Activated CD4-positive, alpha-beta T cell treated with anti-CD3 and anti-CD28 coated beads for 36 hours (primary cell): ENCODE data around the gene PRKCE. TPM values are rescaled to one million over a fixed set of nuclear protein-coding genes. Genes with fewer than 3 reads are reported as not detected.

Experiments used
- ATAC-seq: fragments of 200-7000 bp; cut with Tn5 transposase; one replicate; pipeline ENCODE4 v1.10.0; 2021; ENCODE audit warnings: mild to moderate bottlenecking, moderate library complexity
- CTCF ChIA-PET: fragments of 350-600 bp; sonication (Branson Sonifier 250); formaldehyde crosslinking; loops from one replicate; lab custom pipeline; 2021; ENCODE audit warnings: antibody characterized with exemption; lab: Charles Lee
- POLR2A ChIA-PET: fragments of 350-600 bp; sonication (Branson Sonifier 250); formaldehyde crosslinking; loops from one replicate; lab custom pipeline; 2021; ENCODE audit warnings: antibody characterized with exemption, inconsistent platforms; lab: Charles Lee
- DNase-seq: peaks from one replicate; pipeline ENCODE4 v3.0.0-alpha.2; 2020
- H3K27ac Mint-ChIP-seq: one replicate; pipeline ENCODE4 v1.8.0; 2021; ENCODE audit warnings: mixed read lengths
- H3K27me3 Mint-ChIP-seq: one replicate; pipeline ENCODE4 v1.8.0; 2021; ENCODE audit warnings: mixed read lengths
- H3K36me3 Mint-ChIP-seq: one replicate; pipeline ENCODE4 v1.8.0; 2021; ENCODE audit warnings: low read depth, mixed read lengths
- H3K4me1 Mint-ChIP-seq: one replicate; pipeline ENCODE4 v1.8.0; 2021; ENCODE audit warnings: mixed read lengths
- H3K4me3 Mint-ChIP-seq: one replicate; pipeline ENCODE4 v1.8.0; 2021; ENCODE audit warnings: mild to moderate bottlenecking, moderate library complexity, mixed read lengths
- H3K9me3 Mint-ChIP-seq: one replicate; pipeline ENCODE4 v1.8.0; 2021; ENCODE audit warnings: low read depth, mixed read lengths
- intact Hi-C, 2 experiments: fragments of 100-400 bp; cut with DNase I in 1 of 2; cut with micrococcal nuclease in 1 of 2; formaldehyde crosslinking; loops; one replicate each; pipeline versions ENCODE4 v1.14.2 to v1.15.1; 2022 to 2024; cut with DNase I, micrococcal nuclease
- total RNA-seq, 2 experiments: library from RNA; stranded (reverse); gene quantifications; one replicate each; pipeline ENCODE4 v1.2.3, GENCODE V29; 2021

PRKCE gene
- total RNA-seq, 2 experiments from 2014 or later: 9.0 to 13.2 TPM

- ChIA-PET POLR2A (no interaction called here), CTCF (no interaction called here)
- Mint-ChIP-seq H3K36me3 (no peaks in the 10 kb centered on the region), H3K27me3 (no peaks in the 10 kb centered on the region), H3K4me1 (peaks cover 7% of the 10 kb centered on the region), H3K9me3 (no peaks in the 10 kb centered on the region), H3K27ac (no peak overlapping the region), H3K4me3 (no peak overlapping the region)
- intact Hi-C loops: no loop called here
- ATAC-seq: no peak
- DNase-seq: no peak
Observed at GRCh38 chr2:46142546-46143428, 491.3 kb downstream of the PRKCE start.

GRCh38 chr2:46143429-46144132 lies 492.1 kb downstream of the PRKCE start:
- ATAC-seq: no peak
- peaks cover 7% of the 10 kb centered on the region for H3K4me1 Mint-ChIP-seq
- H3K27me3 Mint-ChIP-seq: no peaks in the 10 kb centered on the region
- H3K27ac Mint-ChIP-seq: no peak overlapping the region
- H3K4me3 Mint-ChIP-seq: no peak overlapping the region
- no peaks in the 10 kb centered on the region for H3K36me3 Mint-ChIP-seq
- intact Hi-C loops: no loop called here
- CTCF ChIA-PET: no interaction called here
- no peak for DNase-seq
- H3K9me3 Mint-ChIP-seq: no peaks in the 10 kb centered on the region
- POLR2A ChIA-PET: no interaction called here

- no peak for DNase-seq
- H3K4me3 Mint-ChIP-seq: no peak overlapping the region
- POLR2A ChIA-PET: no interaction called here
- H3K27ac Mint-ChIP-seq: no peak overlapping the region
- H3K4me1 Mint-ChIP-seq: peaks cover 7% of the 10 kb centered on the region
- no peaks in the 10 kb centered on the region for H3K9me3 Mint-ChIP-seq
- H3K27me3 Mint-ChIP-seq: no peaks in the 10 kb centered on the region
- ATAC-seq: no peak
- intact Hi-C loops: no loop called here
- H3K36me3 Mint-ChIP-seq: no peaks in the 10 kb centered on the region
- CTCF ChIA-PET: interaction anchor here (1.5 kb wide), 1 partner anchor 299 kb away, joined by 6 read pairs; no protein-coding TSS in a partner anchor
Observed at GRCh38 chr2:46144133-46144800, 492.8 kb downstream of the PRKCE start.

- ATAC-seq: no peak
- Mint-ChIP-seq H3K4me1 (peaks cover 7% of the 10 kb centered on the region), H3K27ac (no peak overlapping the region), H3K36me3 (no peaks in the 10 kb centered on the region), H3K4me3 (no peak overlapping the region), H3K9me3 (no peaks in the 10 kb centered on the region), H3K27me3 (no peaks in the 10 kb centered on the region)
- POLR2A ChIA-PET: no interaction called here
- no peak for DNase-seq
- CTCF ChIA-PET: interaction anchor here (1.5 kb wide), 1 partner anchor 299 kb away, joined by 6 read pairs; no protein-coding TSS in a partner anchor
- intact Hi-C loops: no loop called here
Observed at GRCh38 chr2:46145017-46145416, 493.5 kb downstream of the PRKCE start.

GRCh38 chr2:46145840-46146239 lies 494.4 kb downstream of the PRKCE start:
- H3K27ac Mint-ChIP-seq: no peak overlapping the region
- no peak overlapping the region for H3K4me3 Mint-ChIP-seq
- POLR2A ChIA-PET: no interaction called here
- H3K27me3 Mint-ChIP-seq: no peaks in the 10 kb centered on the region
- H3K4me1 Mint-ChIP-seq: peaks cover 7% of the 10 kb centered on the region
- H3K36me3 Mint-ChIP-seq: no peaks in the 10 kb centered on the region
- no peak for DNase-seq
- intact Hi-C loops: no loop called here
- CTCF ChIA-PET: interaction anchor here (0.6 to 1.5 kb wide), 4 partner anchors 9 to 1376 kb away, joined by 3 to 6 read pairs (median 3); no protein-coding TSS in a partner anchor
- ATAC-seq: no peak
- H3K9me3 Mint-ChIP-seq: no peaks in the 10 kb centered on the region

GRCh38 chr2:46146866-46147502 lies 495.5 kb downstream of the PRKCE start:
- CTCF ChIA-PET: no interaction called here
- no peak overlapping the region for H3K27ac Mint-ChIP-seq
- no peak for ATAC-seq
- no peaks in the 10 kb centered on the region for H3K36me3 Mint-ChIP-seq
- POLR2A ChIA-PET: no interaction called here
- no peaks in the 10 kb centered on the region for H3K27me3 Mint-ChIP-seq
- DNase-seq: no peak
- no peak overlapping the region for H3K4me3 Mint-ChIP-seq
- intact Hi-C loops: no loop called here
- peaks cover 11% of the 10 kb centered on the region for H3K4me1 Mint-ChIP-seq
- no peaks in the 10 kb centered on the region for H3K9me3 Mint-ChIP-seq

GRCh38 chr2:46147626-46148368 lies 496.3 kb downstream of the PRKCE start:
- POLR2A ChIA-PET: no interaction called here
- intact Hi-C loops: no loop called here

GRCh38 chr2:46148369-46148736 lies 496.9 kb downstream of the PRKCE start:
- H3K36me3 Mint-ChIP-seq: no peaks in the 10 kb centered on the region
- DNase-seq (no peak), ATAC-seq (no peak)
- no peak overlapping the region for H3K4me3 Mint-ChIP-seq
- no peaks in the 10 kb centered on the region for H3K27me3 Mint-ChIP-seq
- CTCF ChIA-PET: no interaction called here
- POLR2A ChIA-PET: no interaction called here
- H3K27ac Mint-ChIP-seq: no peak overlapping the region
- no peaks in the 10 kb centered on the region for H3K9me3 Mint-ChIP-seq
- intact Hi-C loops: no loop called here
- peaks cover 11% of the 10 kb centered on the region for H3K4me1 Mint-ChIP-seq

More at GRCh38 chr2:46147626-46148368, 496.3 kb downstream of the PRKCE start:
- Mint-ChIP-seq H3K4me3 (no peak overlapping the region), H3K9me3 (no peaks in the 10 kb centered on the region), H3K27me3 (no peaks in the 10 kb centered on the region), H3K36me3 (no peaks in the 10 kb centered on the region), H3K4me1 (peaks cover 11% of the 10 kb centered on the region), H3K27ac (no peak overlapping the region)
- DNase-seq (no peak), ATAC-seq (no peak)
- CTCF ChIA-PET: no interaction called here

- ATAC-seq (peak; percentile 35), DNase-seq (peak; percentile 13)
- ChIA-PET CTCF (no interaction called here), POLR2A (no interaction called here)
- intact Hi-C loops: no loop called here
- peaks cover 11% of the 10 kb centered on the region for H3K4me1 Mint-ChIP-seq
- H3K27ac Mint-ChIP-seq: no peak overlapping the region
- no peaks in the 10 kb centered on the region for H3K27me3 Mint-ChIP-seq
- no peak overlapping the region for H3K4me3 Mint-ChIP-seq
- H3K36me3 Mint-ChIP-seq: no peaks in the 10 kb centered on the region
- no peaks in the 10 kb centered on the region for H3K9me3 Mint-ChIP-seq
Observed at GRCh38 chr2:46150445-46150955, 499.0 kb downstream of the PRKCE start.

- POLR2A ChIA-PET: no interaction called here
- no peak for ATAC-seq
- no peaks in the 10 kb centered on the region for H3K27me3 Mint-ChIP-seq
- no peaks in the 10 kb centered on the region for H3K36me3 Mint-ChIP-seq
- DNase-seq: no peak
- intact Hi-C loops: no loop called here
- no peak overlapping the region for H3K27ac Mint-ChIP-seq
- no peaks in the 10 kb centered on the region for H3K9me3 Mint-ChIP-seq
- peaks cover 11% of the 10 kb centered on the region for H3K4me1 Mint-ChIP-seq
- no peak overlapping the region for H3K4me3 Mint-ChIP-seq
- CTCF ChIA-PET: no interaction called here
Observed at GRCh38 chr2:46151577-46151976, 500.1 kb downstream of the PRKCE start.
